ENCODE data around the gene NVL. TPM values are rescaled to one million over a fixed set of nuclear protein-coding genes. Genes with fewer than 3 reads are reported as not detected.
A peak's percentile ranks its signal among the peaks of the same experiment; 100 is the strongest.
"Not testable (repeated sequence)": the region's sequence is repeated elsewhere in the genome, so short reads cannot be mapped to it uniquely, and the experiment has no call there.

Gene NVL
- total RNA-seq, 2 donors from 2014 or later: 16.4 to 31.0 TPM

DNA sequence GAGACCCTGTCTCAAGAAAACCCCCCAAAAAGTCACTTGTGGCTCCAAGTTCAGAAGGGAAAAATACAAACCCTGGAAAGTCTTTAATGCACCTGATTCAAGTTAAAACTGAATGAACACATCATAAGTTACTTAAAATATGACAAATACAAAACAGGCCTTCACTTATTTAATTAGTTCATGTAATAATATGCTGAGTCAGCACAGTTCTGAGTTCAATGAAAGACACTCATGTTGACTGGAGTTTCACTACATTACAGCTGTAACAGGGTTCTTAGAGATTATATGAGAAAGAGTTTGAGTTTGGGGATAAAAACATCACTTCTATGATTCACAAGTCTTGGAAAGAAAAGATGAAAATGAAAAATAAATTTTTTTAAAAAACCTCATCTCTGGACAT lies 96.0 kb downstream of the NVL start:
- DNase-seq (ENCODE audit: low spot score in 2 of 2) (no peak), ATAC-seq (no peak)
- no peaks in the 10 kb centered on the region for H3K9me3 Mint-ChIP-seq
- H3K27ac Mint-ChIP-seq: peak overlapping the region in 1 of 2 donors; percentile 72
- no peaks in the 10 kb centered on the region for H3K36me3 Mint-ChIP-seq

GRCh38 chr1:224226849-224227502 lies 103.0 kb downstream of the NVL start:
- DNase-seq (ENCODE audit: low spot score in 2 of 2): no peak
- Mint-ChIP-seq H3K27ac (peak overlapping the region in 1 of 2 donors; percentile 65), H3K9me3 (no peaks in the 10 kb centered on the region), H3K36me3 (no peaks in the 10 kb centered on the region)
- no peak for ATAC-seq

- Mint-ChIP-seq H3K27ac (no peak overlapping the region), H3K36me3 (no peaks in the 10 kb centered on the region), H3K9me3 (no peaks in the 10 kb centered on the region)
- ATAC-seq (no peak), DNase-seq (ENCODE audit: low spot score in 2 of 2) (no peak)
Observed at GRCh38 chr1:224223819-224224714, 105.9 kb downstream of the NVL start.

- ATAC-seq: no peak
- H3K36me3 Mint-ChIP-seq: no peaks in the 10 kb centered on the region
- no peak for DNase-seq (ENCODE audit: low spot score in 2 of 2)
- H3K27ac Mint-ChIP-seq: no peak overlapping the region
- H3K9me3 Mint-ChIP-seq: no peaks in the 10 kb centered on the region
Observed at GRCh38 chr1:224219612-224220059, 110.3 kb downstream of the NVL start.

- no peak for DNase-seq (ENCODE audit: low spot score in 2 of 2)
- ATAC-seq: no peak
- Mint-ChIP-seq H3K27ac (peak overlapping the region in 1 of 2 donors; percentile 5), H3K9me3 (no peaks in the 10 kb centered on the region), H3K36me3 (no peaks in the 10 kb centered on the region)
Observed at GRCh38 chr1:224219011-224219611, 110.9 kb downstream of the NVL start.

DNA sequence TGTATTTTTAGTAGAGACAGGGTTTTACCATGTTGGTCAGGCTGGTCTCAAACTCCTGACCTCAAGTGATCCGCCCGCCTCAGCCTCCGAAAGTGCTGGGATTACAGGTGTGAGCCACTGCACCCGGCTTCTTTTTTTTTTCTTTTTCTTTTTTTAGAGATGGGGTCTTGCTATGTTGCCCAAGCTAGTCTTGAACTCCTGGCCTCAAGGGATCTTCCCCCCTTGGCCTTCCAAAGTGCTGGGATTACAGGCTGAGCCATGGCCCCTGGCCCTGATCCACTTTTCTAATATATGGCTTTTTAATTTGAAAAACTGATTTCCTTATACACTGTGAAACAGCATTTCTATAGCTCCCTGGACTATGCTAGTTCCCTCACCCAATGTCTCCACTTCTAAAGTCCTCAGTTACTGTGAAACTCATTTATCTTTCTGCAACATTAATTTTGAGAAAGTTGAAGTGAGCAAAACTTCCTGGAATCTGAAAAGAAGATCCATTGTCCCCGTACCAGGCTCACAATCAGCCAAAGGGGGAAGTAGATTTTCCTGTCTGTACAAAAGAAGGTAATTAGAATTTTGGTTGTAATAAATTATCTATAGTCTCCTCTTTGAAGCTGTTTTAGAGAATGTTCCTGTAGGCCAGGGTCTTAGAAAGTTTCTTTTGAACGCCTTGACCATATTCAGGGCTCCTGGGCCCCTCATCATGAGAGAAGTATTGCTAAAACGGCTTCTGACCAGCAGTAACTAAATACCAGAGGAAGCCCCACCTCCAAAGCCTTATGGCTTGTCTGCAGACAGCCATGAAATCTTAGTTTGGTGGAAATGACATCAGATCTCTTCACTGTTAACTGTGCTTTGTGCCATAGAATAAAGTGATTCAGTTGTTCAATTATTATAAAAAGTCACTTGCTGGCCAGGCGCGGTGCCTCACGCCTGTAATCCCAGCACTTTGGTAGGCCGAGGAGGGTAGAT lies 112.0 kb downstream of the NVL start:
- Mint-ChIP-seq H3K9me3 (no peaks in the 10 kb centered on the region), H3K27ac (peak overlapping the region; percentile 2 to 5), H3K36me3 (no peaks in the 10 kb centered on the region)
- no peak for ATAC-seq
- no peak for DNase-seq (ENCODE audit: low spot score in 2 of 2)

GRCh38 chr1:224216382-224216781 lies 113.6 kb downstream of the NVL start:
- Mint-ChIP-seq H3K36me3 (no peaks in the 10 kb centered on the region), H3K9me3 (no peaks in the 10 kb centered on the region), H3K27ac (no peak overlapping the region)
- ATAC-seq: no peak
- DNase-seq (ENCODE audit: low spot score in 2 of 2): no peak

GRCh38 chr1:224213438-224214119 lies 116.4 kb downstream of the NVL start:
- Mint-ChIP-seq H3K9me3 (no peaks in the 10 kb centered on the region), H3K36me3 (no peaks in the 10 kb centered on the region), H3K27ac (no peak overlapping the region)
- DNase-seq (ENCODE audit: low spot score in 2 of 2) (no peak), ATAC-seq (peak in 1 of 2 donors; percentile 64)

GRCh38 chr1:224212618-224213061 lies 117.3 kb downstream of the NVL start:
- no peak for ATAC-seq
- H3K9me3 Mint-ChIP-seq: no peaks in the 10 kb centered on the region
- no peaks in the 10 kb centered on the region for H3K36me3 Mint-ChIP-seq
- H3K27ac Mint-ChIP-seq: no peak overlapping the region
- DNase-seq (ENCODE audit: low spot score in 2 of 2): no peak

DNA sequence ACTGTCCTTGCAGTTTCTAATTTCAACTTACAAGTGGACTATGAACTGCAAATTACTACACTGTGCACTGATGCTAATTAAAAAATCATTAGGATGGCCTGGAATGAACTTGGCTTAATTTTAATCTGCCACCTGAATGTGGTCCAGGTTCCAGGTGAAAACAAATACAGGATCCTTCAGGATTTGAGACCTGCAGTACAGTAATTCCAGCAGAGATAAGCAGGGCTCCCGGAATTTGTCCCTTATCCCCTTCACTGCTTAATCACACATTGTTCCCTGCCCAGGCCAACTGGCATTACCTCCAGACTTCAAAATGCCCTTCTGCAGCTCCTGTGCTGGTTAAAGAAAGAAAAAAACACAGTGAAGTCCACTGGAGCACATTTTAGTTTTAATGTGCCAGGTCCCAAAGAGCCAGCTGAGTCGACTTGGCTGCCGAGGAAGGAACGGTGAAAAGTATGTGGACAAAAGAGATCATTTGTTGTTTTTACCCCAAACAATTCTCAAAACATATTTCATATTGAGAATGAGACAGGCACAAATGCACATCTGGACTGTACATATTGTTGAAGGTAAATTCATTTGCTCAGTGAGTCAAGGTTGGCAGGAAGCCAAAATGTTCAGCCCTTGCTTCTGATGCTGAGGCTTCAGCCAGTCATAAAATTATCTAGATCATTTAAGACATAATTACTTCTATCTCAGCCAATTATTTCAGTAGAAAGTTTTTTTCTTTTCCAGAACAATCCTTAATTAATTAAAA lies 118.6 kb downstream of the NVL start:
- DNase-seq (ENCODE audit: low spot score in 2 of 2) (no peak), ATAC-seq (no peak)
- H3K27ac Mint-ChIP-seq: no peak overlapping the region
- H3K9me3 Mint-ChIP-seq: no peaks in the 10 kb centered on the region
- no peaks in the 10 kb centered on the region for H3K36me3 Mint-ChIP-seq

GRCh38 chr1:224205931-224206538 lies 123.9 kb downstream of the NVL start:
- H3K9me3 Mint-ChIP-seq, H3K36me3 Mint-ChIP-seq: not testable (repeated sequence)

GRCh38 chr1:224205438-224205840 lies 124.5 kb downstream of the NVL start:
- H3K9me3 Mint-ChIP-seq: no peaks in the 10 kb centered on the region

More at GRCh38 chr1:224205931-224206538, 123.9 kb downstream of the NVL start:
- not testable (repeated sequence) for DNase-seq (ENCODE audit: low spot score in 2 of 2); ATAC-seq
- H3K27ac Mint-ChIP-seq: peak overlapping the region in 1 of 2 donors; percentile 53

GRCh38 chr1:224203243-224204016 lies 126.5 kb downstream of the NVL start:
- ATAC-seq (no peak), DNase-seq (ENCODE audit: low spot score in 2 of 2) (peak in 1 of 2 donors; percentile 46)
- H3K27ac Mint-ChIP-seq: no peak overlapping the region
- H3K36me3 Mint-ChIP-seq: no peaks in the 10 kb centered on the region
- H3K9me3 Mint-ChIP-seq: no peaks in the 10 kb centered on the region

More at GRCh38 chr1:224205438-224205840, 124.5 kb downstream of the NVL start:
- ATAC-seq: peak; percentile 88 to 93
- DNase-seq (ENCODE audit: low spot score in 2 of 2): peak; percentile 17 to 59
- Mint-ChIP-seq H3K27ac (peak overlapping the region; percentile 53 to 69), H3K36me3 (no peaks in the 10 kb centered on the region)

GRCh38 chr1:224201853-224202252 lies 128.1 kb downstream of the NVL start:
- DNase-seq (ENCODE audit: low spot score in 2 of 2) (peak in 1 of 2 donors; percentile 18), ATAC-seq (no peak)
- Mint-ChIP-seq H3K36me3 (no peaks in the 10 kb centered on the region), H3K27ac (no peak overlapping the region), H3K9me3 (no peaks in the 10 kb centered on the region)

All from activated naive CD4-positive, alpha-beta T cell treated with anti-CD3 and anti-CD28 coated beads, Interleukin-2, amount 50 U/mL, for 72 hours (primary cell).